HCT116 (cell line): ENCODE measurements around the gene RANGAP1. TPM values are rescaled to one million over a fixed set of nuclear protein-coding genes. Genes with fewer than 3 reads are reported as not detected.

Experiments used
- ATAC-seq: fragments of 200-7000 bp; cut with Tn5 transposase; 2 replicates; pipeline ENCODE4 v1.9.1; 2020; ENCODE audit warnings: mild to moderate bottlenecking, moderate library complexity
- BruUV-seq: library from RNA; stranded (reverse); fragments of 400-500 nt; replicated peaks from 2 replicates; lab custom pipeline; 2021; lab: Mats Ljungman, UMichigan
- CTCF ChIA-PET: fragments of 300-600 bp; sonication (Branson Sonifier 250); formaldehyde crosslinking; loops from one replicate; lab custom pipeline; 2021; ENCODE audit warnings: antibody characterized with exemption; lab: Charles Lee
- POLR2A ChIA-PET: fragments of 300-600, 350-600 bp; sonication (Branson Sonifier 250); formaldehyde crosslinking; loops from one replicate; lab custom pipeline; 2021; ENCODE audit warnings: antibody characterized with exemption; lab: Charles Lee
- RAD21 ChIA-PET, 2 experiments: fragments of 300-600 bp; sonication (Branson Sonifier 250); formaldehyde crosslinking; loops; one replicate each; lab custom pipeline; 2023; ENCODE audit warnings: low total read pairs in 2 of 2; ENCODE audit not compliant: uncharacterized antibody in 2 of 2, unreplicated experiment in 2 of 2, low non-redundant PET in 1 of 2; lab: Charles Lee
- DNase-seq: peaks from one replicate; pipeline ENCODE4 v3.0.0-alpha.2; 2010; ENCODE audit warnings: low read depth, low spot score
- H2AFZ ChIP-seq: fragments of 200-600 bp; shearing (Covaris generic), sonication (generic); 2 replicates; pipeline ENCODE4 v1.6.1; 2017; ENCODE audit warnings: low read depth, mixed run types, mixed read lengths, antibody characterized with exemption, low read length; ENCODE audit not compliant: poor library complexity, severe bottlenecking
- H3K27ac ChIP-seq: 2 replicates; pipeline ENCODE4 v1.5.1; 2012; ENCODE audit warnings: low read depth, low read length
- H3K27me3 ChIP-seq: fragments of 200-600 bp; sonication (generic); 2 replicates; pipeline ENCODE4 v1.6.1; 2016; ENCODE audit warnings: mixed run types, low read length, mixed read lengths; ENCODE audit not compliant: insufficient read depth
- H3K36me3 ChIP-seq, 2 experiments: fragments of 200-500 bp in 1 of 2; fragments of 200-600 bp in 1 of 2; sonication (Bioruptor generic) in 1 of 2; sonication (generic) in 1 of 2; 2 replicates each; pipeline versions ENCODE4 v1.5.1 to v1.6.1; 2014 to 2016; ENCODE audit warnings: low read length in 2 of 2, inconsistent platforms in 1 of 2, mixed read lengths in 1 of 2, mixed run types in 1 of 2; ENCODE audit not compliant: insufficient read depth in 2 of 2, control insufficient read depth in 1 of 2
- H3K4me1 ChIP-seq, 2 experiments: fragments of 200-600 bp in 1 of 2; sonication (generic) in 1 of 2; 2 replicates each; pipeline versions ENCODE4 v1.5.1 to v1.6.1; 2012 to 2017; ENCODE audit warnings: low read length in 2 of 2, inconsistent platforms in 1 of 2, mild to moderate bottlenecking in 1 of 2, mixed read lengths in 1 of 2, mixed run types in 1 of 2, moderate library complexity in 1 of 2; ENCODE audit not compliant: insufficient read depth in 2 of 2, control insufficient read depth in 1 of 2
- H3K4me2 ChIP-seq: fragments of 200-600 bp; sonication (generic); 2 replicates; pipeline ENCODE4 v1.6.1; 2017; ENCODE audit warnings: mixed run types, low read length, mixed read lengths
- H3K4me3 ChIP-seq, 2 experiments: fragments of 200-600 bp in 1 of 2; sonication (generic) in 1 of 2; replicated peaks in 1 of 2; 2 replicates each; pipeline ENCODE4 v1.5.1; 2011 to 2016; ENCODE audit warnings: low read length in 2 of 2, control low read depth in 1 of 2, low read depth in 1 of 2, mild to moderate bottlenecking in 1 of 2, mixed read lengths in 1 of 2, mixed run types in 1 of 2
- H3K79me2 ChIP-seq: fragments of 200-600 bp; sonication (generic); 2 replicates; pipeline ENCODE4 v1.6.1; 2017; ENCODE audit warnings: mild to moderate bottlenecking, mixed run types, low read length, moderate library complexity, mixed read lengths; ENCODE audit not compliant: insufficient read depth
- H3K9ac ChIP-seq: fragments of 200-600 bp; sonication (generic); 2 replicates; pipeline ENCODE4 v1.6.1; 2016; ENCODE audit warnings: low read length, mixed read lengths
- H3K9me2 ChIP-seq: fragments of 200-600 bp; sonication (generic), shearing (Covaris generic); 2 replicates; pipeline ENCODE4 v1.6.1; 2017; ENCODE audit warnings: mixed run types, mild to moderate bottlenecking, moderate library complexity; ENCODE audit not compliant: insufficient read depth
- H3K9me3 ChIP-seq, 2 experiments: fragments of 200-500 bp in 1 of 2; fragments of 200-600 bp in 1 of 2; sonication (Bioruptor generic) in 1 of 2; sonication (generic) in 1 of 2; 2 replicates each; pipeline ENCODE4 v1.6.1; 2014 to 2017; ENCODE audit warnings: low read length in 2 of 2, mixed read lengths in 2 of 2, inconsistent platforms in 1 of 2, low read depth in 1 of 2, mild to moderate bottlenecking in 1 of 2, mixed run types in 1 of 2, moderate library complexity in 1 of 2; ENCODE audit not compliant: control insufficient read depth in 1 of 2, insufficient read depth in 1 of 2
- H4K20me1 ChIP-seq: fragments of 200-600 bp; sonication (generic), shearing (Covaris generic); 2 replicates; pipeline ENCODE4 v1.6.1; 2017; ENCODE audit warnings: mixed run types, mild to moderate bottlenecking, moderate library complexity; ENCODE audit not compliant: insufficient read depth
- ATF3 ChIP-seq: IDR thresholded peaks from 2 replicates; pipeline ENCODE4 v1.6.1; 2012
- CTCF ChIP-seq, 3 experiments: fragments of 200-600 bp in 1 of 3; sonication (generic) in 1 of 3; IDR thresholded peaks in 2 of 3; conservative IDR thresholded peaks in 1 of 3; 2 replicates each; pipeline ENCODE4 v1.5.1; 2012 to 2017; ENCODE audit warnings: low read depth in 2 of 3, low read length in 2 of 3, antibody characterized with exemption in 1 of 3, borderline replicate concordance in 1 of 3, control low read depth in 1 of 3, mild to moderate bottlenecking in 1 of 3, mixed read lengths in 1 of 3, mixed run types in 1 of 3, moderate library complexity in 1 of 3; ENCODE audit not compliant: insufficient read depth in 1 of 3
- EGR1 ChIP-seq: IDR thresholded peaks from 2 replicates; pipeline ENCODE4 v1.6.1; 2012; ENCODE audit warnings: low read depth
- ELF1 ChIP-seq: IDR thresholded peaks from 2 replicates; pipeline ENCODE4 v1.6.1; 2012; ENCODE audit warnings: low read depth, borderline replicate concordance
- MAX ChIP-seq: IDR thresholded peaks from 2 replicates; pipeline ENCODE4 v1.6.1; 2012
- RAD21 ChIP-seq: IDR thresholded peaks from 2 replicates; pipeline ENCODE4 v1.6.1; 2012; ENCODE audit warnings: low read depth, mild to moderate bottlenecking
- SP1 ChIP-seq: IDR thresholded peaks from 2 replicates; pipeline ENCODE4 v1.6.1; 2012; ENCODE audit warnings: low read depth
- SRF ChIP-seq: IDR thresholded peaks from 2 replicates; pipeline ENCODE4 v1.6.1; 2012; ENCODE audit warnings: low read depth
- ZBTB33 ChIP-seq: IDR thresholded peaks from 2 replicates; pipeline ENCODE4 v1.6.1; 2011; ENCODE audit warnings: mild to moderate bottlenecking, low read length, moderate library complexity; ENCODE audit not compliant: insufficient replicate concordance; ENCODE audit errors: extremely low read depth
- intact Hi-C: fragments of 100-400 bp; cut with micrococcal nuclease; formaldehyde crosslinking; loops from 2 replicates; pipeline ENCODE4 v1.10.0; 2022
- total RNA-seq: library from RNA; stranded (reverse); gene quantifications from one replicate; pipeline ENCODE4 v1.2.1, GENCODE V29; 2021; ENCODE audit not compliant: unreplicated experiment

The RANGAP1 gene
- total RNA-seq, 1 experiment from 2014 or later, result 121 TPM

- Histone ChIP-seq H3K36me3 (peaks cover 40 to 81% of the 10 kb centered on the region in 2 experiments), H3K4me2 (no peak overlapping the region), H3K4me1 (no peaks in the 10 kb centered on the region), H2AFZ (no peak overlapping the region), H3K9me2 (no peaks in the 10 kb centered on the region), H3K4me3 (no peak overlapping the region), H4K20me1 (no peaks in the 10 kb centered on the region), H3K79me2 (0 out of 2 replicates have a peak, but pooled peaks cover 3% of the 10 kb centered on the region), H3K9me3 (no peaks in the 10 kb centered on the region), H3K9ac (no peak overlapping the region), H3K27ac (no peak overlapping the region), H3K27me3 (no peaks in the 10 kb centered on the region)
- CTCF ChIA-PET, result no interaction called here
- POLR2A ChIA-PET, result no interaction called here
- TF ChIP-seq ZBTB33 (no peak), ELF1 (no peak), SP1 (no peak), MAX (no peak), RAD21 (no peak)
- RAD21 ChIA-PET, result no interaction called here
- ATAC-seq (no peak), DNase-seq (no peak)
- no TSS peak for BruUV-seq
- intact Hi-C loops, result no loop called here
These were observed 36.5 kb downstream of the RANGAP1 start for GRCh38 chr22:41249442-41249841.

GRCh38 chr22:41248758-41249157, 37.2 kb downstream of the RANGAP1 start:
- H3K4me1 ChIP-seq, result no peaks in the 10 kb centered on the region
- no peak overlapping the region for H3K27ac ChIP-seq
- H3K4me3 ChIP-seq, result no peak overlapping the region
- POLR2A ChIA-PET, result interaction anchor here (0.5 kb wide), 1 partner anchor 11 kb away, joined by 3 read pairs; no protein-coding TSS in a partner anchor
- H4K20me1 ChIP-seq, result no peaks in the 10 kb centered on the region
- no peaks in the 10 kb centered on the region for H3K9me2 ChIP-seq
- no TSS peak for BruUV-seq
- CTCF ChIA-PET, result no interaction called here
- no peaks in the 10 kb centered on the region for H3K27me3 ChIP-seq
- intact Hi-C loops, result no loop called here
- 0 out of 2 replicates have a peak, but pooled peaks cover 3% of the 10 kb centered on the region for H3K79me2 ChIP-seq
- TF ChIP-seq SRF (no peak), ATF3 (no peak), EGR1 (no peak), CTCF (IDR thresholded peaks at IDR 0.05 in 2 of 3, conservative IDR thresholded peaks at IDR 0.05 in 1 of 3; ENCODE audit: borderline replicate concordance in 1 of 3, insufficient read depth in 1 of 3, low read depth in 2 of 3, low read length in 2 of 3) (no peak)
- ATAC-seq (no peak), DNase-seq (no peak)
- no peaks in the 10 kb centered on the region for H3K9me3 ChIP-seq
- H3K9ac ChIP-seq, result no peak overlapping the region
- H3K36me3 ChIP-seq, result peaks cover 37 to 74% of the 10 kb centered on the region in 2 experiments
- H2AFZ ChIP-seq, result no peak overlapping the region
- no peak overlapping the region for H3K4me2 ChIP-seq
- RAD21 ChIA-PET, result no interaction called here
